Central memory CD8-positive, alpha-beta T cell (primary cell): ENCODE results near the gene NCBP2L.

Experiments
- ATAC-seq: fragments of 150-1000 bp; cut with Tn5 transposase; replicated peaks from 2 replicates; pipeline ENCODE4 v1.10.0; 2022; ENCODE audit warnings: mild to moderate bottlenecking, moderate FRiP score, moderate number of reproducible peaks; ENCODE audit not compliant: poor library complexity, severe bottlenecking; ENCODE audit errors: extremely low read depth
- DNase-seq, 2 donors: peaks; one replicate each; pipeline ENCODE4 v3.0.0; 2021; ENCODE audit warnings: low spot score in 2 of 2
- H3K27ac Mint-ChIP-seq: one replicate; pipeline ENCODE4 v1.8.0; 2022; ENCODE audit warnings: low read depth, mild to moderate bottlenecking, moderate library complexity, mixed read lengths
- H3K27me3 Mint-ChIP-seq: one replicate; pipeline ENCODE4 v1.8.0; 2022; ENCODE audit warnings: mixed read lengths
- H3K36me3 Mint-ChIP-seq: one replicate; pipeline ENCODE4 v1.8.0; 2022; ENCODE audit warnings: mild to moderate bottlenecking, moderate library complexity, mixed read lengths; ENCODE audit not compliant: insufficient read depth
- H3K4me1 Mint-ChIP-seq: one replicate; pipeline ENCODE4 v1.8.0; 2022; ENCODE audit warnings: mixed read lengths
- H3K4me3 Mint-ChIP-seq: one replicate; pipeline ENCODE4 v1.8.0; 2022; ENCODE audit warnings: mild to moderate bottlenecking, moderate library complexity, mixed read lengths
- H3K9me3 Mint-ChIP-seq: one replicate; pipeline ENCODE4 v1.8.0; 2022; ENCODE audit warnings: mixed read lengths

The NCBP2L gene

DNA sequence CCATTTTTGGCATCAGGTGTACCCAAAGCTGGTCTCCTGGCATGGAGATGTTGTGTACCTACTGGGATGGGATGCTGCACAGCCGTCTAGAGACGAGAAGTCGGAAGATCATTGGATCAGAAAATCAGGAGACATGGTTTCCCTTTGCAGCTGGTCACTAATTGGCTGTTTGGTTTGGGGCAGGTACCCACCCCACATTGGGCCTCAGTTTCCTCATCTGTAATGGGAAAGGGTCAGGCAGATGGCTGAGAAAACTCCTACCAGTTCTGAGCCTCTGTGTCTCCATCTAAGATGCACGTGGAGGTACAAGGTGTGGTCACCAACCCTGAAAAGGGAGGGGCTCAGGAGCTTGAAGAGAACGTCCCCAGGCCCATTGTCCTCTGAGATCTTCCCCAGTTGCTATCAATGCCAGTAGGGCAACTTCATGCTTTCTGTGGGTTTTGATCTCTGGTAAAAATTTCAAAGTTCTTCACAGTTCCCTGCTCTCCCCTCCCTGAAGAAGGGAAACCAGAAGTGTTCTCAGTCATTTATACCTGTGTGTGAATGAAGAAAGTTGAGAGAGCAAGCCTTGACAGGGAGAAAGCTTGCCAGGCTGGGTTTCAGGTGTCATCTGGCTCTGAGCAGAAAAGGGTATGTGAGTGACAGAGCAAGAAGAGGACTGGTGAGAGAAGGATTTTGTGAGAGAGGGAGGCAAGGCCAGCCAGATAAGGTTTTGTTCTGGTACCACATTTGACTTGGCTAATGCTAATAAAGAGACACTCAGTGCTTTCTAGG, 17.0 kb upstream of the NCBP2L start:
- H3K27ac Mint-ChIP-seq: no peak overlapping the region

GRCh38 chrX:107763647-107764046, 13.9 kb upstream of the NCBP2L start:
- H3K36me3 Mint-ChIP-seq: peaks cover 7% of the 10 kb centered on the region
- H3K9me3 Mint-ChIP-seq: no peaks in the 10 kb centered on the region
- no peaks in the 10 kb centered on the region for H3K27me3 Mint-ChIP-seq
- peaks cover 8% of the 10 kb centered on the region for H3K4me1 Mint-ChIP-seq
- peak overlapping the region; percentile 8 for H3K27ac Mint-ChIP-seq
- no peak overlapping the region for H3K4me3 Mint-ChIP-seq
- no peak for DNase-seq
- no peak for ATAC-seq

More for the DNA sequence above, 17.0 kb upstream of the NCBP2L start:
- DNase-seq (no peak), ATAC-seq (no peak)
- peaks cover 15% of the 10 kb centered on the region for H3K4me1 Mint-ChIP-seq
- H3K27me3 Mint-ChIP-seq: no peaks in the 10 kb centered on the region
- no peaks in the 10 kb centered on the region for H3K9me3 Mint-ChIP-seq
- peaks cover 7% of the 10 kb centered on the region for H3K36me3 Mint-ChIP-seq
- no peak overlapping the region for H3K4me3 Mint-ChIP-seq

DNA sequence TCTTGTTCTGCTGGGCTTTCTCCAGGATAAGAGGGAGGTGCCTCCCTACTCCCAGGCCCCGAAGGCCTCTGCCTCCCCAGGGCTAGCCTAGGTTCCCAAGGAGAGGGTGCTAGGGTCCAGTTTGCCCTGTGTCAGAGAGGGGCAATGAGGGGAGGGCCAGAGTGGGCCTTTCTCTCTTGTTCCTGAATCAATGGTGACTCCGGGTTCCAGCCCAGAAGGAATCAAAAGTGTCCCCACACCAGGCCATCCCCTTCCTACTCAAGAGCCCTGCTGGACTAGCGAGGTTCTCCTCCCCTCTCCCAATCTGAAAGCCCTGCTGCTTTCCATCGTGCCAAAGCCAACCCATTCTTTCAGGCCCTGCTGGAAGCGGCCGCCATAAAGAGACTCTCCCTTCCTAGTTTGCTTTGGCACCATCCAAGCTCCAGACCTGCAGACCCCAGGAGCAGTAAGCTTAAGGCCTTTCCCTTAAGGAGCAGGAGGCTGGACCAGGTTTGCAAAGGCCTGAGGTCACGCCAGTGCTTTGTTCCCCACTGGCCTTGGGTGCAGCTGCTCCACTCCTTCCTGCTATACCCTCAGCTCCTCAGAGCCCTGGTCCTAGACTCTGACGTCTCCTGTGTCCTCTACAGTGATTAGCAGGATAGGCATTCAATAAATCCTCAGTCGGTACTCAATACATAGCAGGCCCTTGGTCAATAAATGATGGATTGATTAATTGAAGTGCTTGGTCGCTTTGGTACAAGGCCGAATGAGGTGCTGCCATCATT, 12.5 kb upstream of the NCBP2L start:
- ATAC-seq: no peak
- Mint-ChIP-seq H3K9me3 (no peaks in the 10 kb centered on the region), H3K27me3 (no peaks in the 10 kb centered on the region), H3K36me3 (peaks cover 2% of the 10 kb centered on the region), H3K4me3 (no peak overlapping the region), H3K27ac (no peak overlapping the region), H3K4me1 (no peaks in the 10 kb centered on the region)
- DNase-seq: no peak

- ATAC-seq (no peak), DNase-seq (no peak)
- Mint-ChIP-seq H3K4me3 (no peak overlapping the region), H3K27ac (no peak overlapping the region), H3K36me3 (peaks cover 2% of the 10 kb centered on the region), H3K9me3 (no peaks in the 10 kb centered on the region), H3K27me3 (no peaks in the 10 kb centered on the region), H3K4me1 (no peaks in the 10 kb centered on the region)
These were observed 10.9 kb upstream of the NCBP2L start for GRCh38 chrX:107766470-107767150.

DNA sequence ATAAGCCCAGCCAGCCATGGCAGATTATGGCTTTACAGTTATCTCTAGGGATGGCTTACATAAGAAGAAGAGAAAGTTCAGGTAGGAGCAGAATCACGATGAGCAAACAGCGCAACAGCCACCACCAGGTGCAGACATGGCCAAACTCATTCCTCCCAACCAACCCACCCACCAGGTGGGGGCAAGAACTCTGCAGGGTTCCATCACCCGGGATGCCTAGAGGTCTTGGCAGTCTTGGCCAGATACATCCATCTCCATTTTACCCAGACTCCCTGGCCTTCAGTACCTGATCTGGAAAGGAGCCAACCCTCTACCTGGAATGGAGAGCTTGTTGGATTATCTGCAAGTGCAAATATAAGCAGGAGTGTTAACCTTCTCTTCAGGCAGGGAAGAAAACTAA, 9.5 kb upstream of the NCBP2L start:
- Mint-ChIP-seq H3K27me3 (no peaks in the 10 kb centered on the region), H3K9me3 (no peaks in the 10 kb centered on the region), H3K36me3 (peaks cover 2% of the 10 kb centered on the region), H3K27ac (no peak overlapping the region), H3K4me3 (no peak overlapping the region), H3K4me1 (no peaks in the 10 kb centered on the region)
- ATAC-seq: no peak
- DNase-seq: no peak

DNA sequence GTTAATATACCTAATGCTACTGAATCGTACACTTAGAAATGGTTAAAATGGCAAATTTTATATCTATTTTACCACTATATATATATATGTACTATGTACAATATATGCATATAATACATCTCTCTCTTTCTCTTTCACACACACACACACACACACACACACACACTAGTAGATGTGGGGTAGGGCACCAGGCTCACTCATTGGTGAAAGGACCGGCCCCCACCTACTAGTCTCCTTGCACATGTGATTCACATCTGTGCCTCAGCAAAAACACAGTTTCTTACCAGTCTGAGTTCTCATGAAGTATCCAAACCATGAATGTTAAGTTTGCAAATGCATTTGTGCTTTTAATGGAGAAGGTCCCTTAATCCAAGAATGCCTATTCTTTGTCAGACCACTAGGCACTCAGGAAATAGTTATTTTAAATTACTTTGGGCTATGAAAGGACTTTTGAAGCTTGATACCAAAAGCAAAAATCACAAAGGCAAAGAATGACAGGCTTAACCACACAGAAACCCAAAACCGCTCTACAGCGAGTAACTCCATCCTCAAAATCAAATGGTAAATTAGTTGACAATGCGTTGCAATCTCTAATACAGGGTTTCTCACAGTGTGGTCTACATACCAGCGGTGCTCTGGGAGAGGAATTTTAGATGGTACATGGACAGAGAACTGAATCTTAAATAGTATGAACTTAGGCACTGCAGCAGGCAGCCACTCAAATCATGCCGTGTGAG, 7.8 kb upstream of the NCBP2L start:
- Mint-ChIP-seq H3K9me3 (no peaks in the 10 kb centered on the region), H3K4me3 (no peak overlapping the region), H3K27me3 (no peaks in the 10 kb centered on the region), H3K36me3 (peaks cover 2% of the 10 kb centered on the region), H3K4me1 (peaks cover 6% of the 10 kb centered on the region), H3K27ac (no peak overlapping the region)
- DNase-seq (no peak), ATAC-seq (no peak)

GRCh38 chrX:107773206-107773605, 4.3 kb upstream of the NCBP2L start:
- ATAC-seq (no peak), DNase-seq (no peak)
- Mint-ChIP-seq H3K36me3 (peaks cover 8% of the 10 kb centered on the region), H3K4me3 (no peak overlapping the region), H3K27ac (no peak overlapping the region), H3K4me1 (peaks cover 20% of the 10 kb centered on the region), H3K9me3 (no peaks in the 10 kb centered on the region), H3K27me3 (no peaks in the 10 kb centered on the region)

- Mint-ChIP-seq H3K36me3 (peaks cover 8% of the 10 kb centered on the region), H3K9me3 (no peaks in the 10 kb centered on the region), H3K27ac (no peak overlapping the region), H3K4me3 (peak overlapping the region; percentile 17), H3K4me1 (peaks cover 20% of the 10 kb centered on the region), H3K27me3 (no peaks in the 10 kb centered on the region)
- DNase-seq: no peak
- ATAC-seq: no peak
These were observed 3.6 kb upstream of the NCBP2L start for GRCh38 chrX:107773906-107774435.

DNA sequence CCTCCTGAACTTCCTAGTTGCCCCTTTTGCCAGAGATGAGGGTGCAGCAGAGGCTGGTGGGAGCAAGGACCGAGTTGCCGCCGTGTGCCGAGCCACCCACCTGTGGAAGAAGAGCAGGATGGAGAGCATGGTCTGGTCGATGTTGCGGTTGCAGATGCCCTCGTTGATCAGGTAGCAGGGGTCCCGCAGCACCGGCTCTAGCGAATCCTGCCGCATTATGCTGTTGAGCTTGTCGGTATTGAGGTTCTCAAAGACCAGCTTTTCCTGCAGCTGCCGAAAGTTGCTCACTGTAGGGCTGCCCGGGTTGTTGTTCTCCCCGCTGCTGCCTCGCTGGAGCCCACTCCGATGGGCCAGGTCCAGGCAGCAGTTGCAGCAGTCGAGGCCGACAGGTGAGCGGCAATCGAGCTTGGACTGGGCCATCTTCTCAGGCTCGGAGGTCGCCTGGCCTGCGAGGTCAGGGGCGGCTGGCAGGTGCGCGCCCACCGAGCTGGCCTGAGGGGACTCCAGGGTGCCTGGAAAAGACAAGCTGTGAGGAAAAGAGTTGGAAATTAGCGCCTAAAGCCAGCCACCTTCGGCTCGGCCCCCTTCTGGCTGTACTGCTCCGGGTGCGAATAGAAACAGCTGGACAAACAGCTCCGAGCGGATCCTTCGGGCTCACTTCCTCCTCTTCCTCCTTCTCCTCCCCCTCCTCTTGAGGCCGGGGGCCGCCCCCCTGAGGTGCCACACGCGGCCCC, 2.4 kb upstream of the NCBP2L start:
- Mint-ChIP-seq H3K4me3 (peak overlapping the region; percentile 81), H3K27ac (peak overlapping the region; percentile 85), H3K4me1 (peaks cover 20% of the 10 kb centered on the region), H3K36me3 (peaks cover 6% of the 10 kb centered on the region), H3K9me3 (no peaks in the 10 kb centered on the region), H3K27me3 (no peaks in the 10 kb centered on the region)
- ATAC-seq: no peak
- DNase-seq: no peak

GRCh38 chrX:107775734-107776511, 1.6 kb upstream of the NCBP2L start, which contains the start of gene TSC22D3:
Gene TSC22D3, minus strand, starts transcription at chrX:107775787. Its CDS starts 368 bp downstream, at chrX:107775419.
- no peaks in the 10 kb centered on the region for H3K9me3 Mint-ChIP-seq
- DNase-seq: peak; percentile 17 to 47
- H3K27ac Mint-ChIP-seq: peak within 1 kb of the TSS; percentile 85

More at GRCh38 chrX:107775734-107776511, 1.6 kb upstream of the NCBP2L start, which contains the start of gene TSC22D3:
- peaks cover 6% of the 10 kb centered on the region for H3K36me3 Mint-ChIP-seq
- H3K4me3 Mint-ChIP-seq: peak within 1 kb of the TSS; percentile 81
- peak; percentile 83 for ATAC-seq
- peaks cover 20% of the 10 kb centered on the region for H3K4me1 Mint-ChIP-seq
- no peaks in the 10 kb centered on the region for H3K27me3 Mint-ChIP-seq
